ENCODE data around the gene YTHDF1.

YTHDF1 gene

DNA sequence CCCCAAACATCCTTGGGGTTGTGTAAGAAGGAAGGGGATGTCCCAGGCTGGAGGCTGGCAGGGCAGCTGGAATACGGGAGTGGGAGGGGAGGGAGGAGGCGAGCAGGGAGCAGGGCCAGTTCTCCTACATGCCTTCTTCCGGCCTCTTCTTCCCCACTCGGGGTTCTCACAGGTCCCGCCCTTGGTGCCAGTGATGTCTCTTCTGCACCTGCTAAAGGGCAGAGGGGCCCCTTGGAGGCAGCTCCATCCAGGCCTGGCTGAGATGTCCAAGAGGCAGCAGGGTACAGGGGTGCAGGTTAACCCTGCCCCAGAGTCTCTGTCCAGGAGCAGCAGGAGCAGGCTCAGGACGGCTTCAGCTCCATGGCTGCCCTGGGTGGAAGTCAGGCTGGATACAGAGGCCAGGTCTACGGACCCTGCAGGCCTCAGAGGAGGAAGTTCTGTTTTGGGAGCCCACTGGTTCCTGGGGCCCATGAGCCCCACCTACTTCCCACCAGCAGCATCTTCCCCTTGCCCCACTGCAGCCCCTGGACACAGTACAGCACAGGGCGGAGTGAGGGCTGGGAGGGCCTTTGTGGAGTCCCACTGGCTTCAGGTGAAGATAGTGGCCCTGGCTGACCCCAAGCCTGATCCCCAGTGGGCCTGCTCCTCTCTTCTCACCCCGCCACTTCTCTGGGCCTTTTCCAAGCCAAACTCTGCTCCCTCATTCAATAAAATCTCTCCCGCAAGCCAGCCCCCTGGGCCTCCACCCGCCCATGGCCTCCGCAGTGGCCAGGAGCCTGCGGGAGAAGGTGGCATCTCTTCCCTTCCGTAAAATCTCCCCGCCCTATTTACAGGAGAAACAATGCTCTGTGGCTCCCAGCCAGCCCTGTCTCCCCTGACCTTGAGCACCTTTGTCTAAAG, 60.4 kb downstream of the YTHDF1 start:
- TF ChIP-seq, protein P1, sequence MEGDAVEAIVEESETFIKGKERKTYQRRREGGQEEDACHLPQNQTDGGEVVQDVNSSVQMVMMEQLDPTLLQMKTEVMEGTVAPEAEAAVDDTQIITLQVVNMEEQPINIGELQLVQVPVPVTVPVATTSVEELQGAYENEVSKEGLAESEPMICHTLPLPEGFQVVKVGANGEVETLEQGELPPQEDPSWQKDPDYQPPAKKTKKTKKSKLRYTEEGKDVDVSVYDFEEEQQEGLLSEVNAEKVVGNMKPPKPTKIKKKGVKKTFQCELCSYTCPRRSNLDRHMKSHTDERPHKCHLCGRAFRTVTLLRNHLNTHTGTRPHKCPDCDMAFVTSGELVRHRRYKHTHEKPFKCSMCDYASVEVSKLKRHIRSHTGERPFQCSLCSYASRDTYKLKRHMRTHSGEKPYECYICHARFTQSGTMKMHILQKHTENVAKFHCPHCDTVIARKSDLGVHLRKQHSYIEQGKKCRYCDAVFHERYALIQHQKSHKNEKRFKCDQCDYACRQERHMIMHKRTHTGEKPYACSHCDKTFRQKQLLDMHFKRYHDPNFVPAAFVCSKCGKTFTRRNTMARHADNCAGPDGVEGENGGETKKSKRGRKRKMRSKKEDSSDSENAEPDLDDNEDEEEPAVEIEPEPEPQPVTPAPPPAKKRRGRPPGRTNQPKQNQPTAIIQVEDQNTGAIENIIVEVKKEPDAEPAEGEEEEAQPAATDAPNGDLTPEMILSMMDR (IDR thresholded peaks at IDR 0.05; ENCODE audit: borderline replicate concordance, insufficient read depth, low read depth, low read length) = no peak

DNA sequence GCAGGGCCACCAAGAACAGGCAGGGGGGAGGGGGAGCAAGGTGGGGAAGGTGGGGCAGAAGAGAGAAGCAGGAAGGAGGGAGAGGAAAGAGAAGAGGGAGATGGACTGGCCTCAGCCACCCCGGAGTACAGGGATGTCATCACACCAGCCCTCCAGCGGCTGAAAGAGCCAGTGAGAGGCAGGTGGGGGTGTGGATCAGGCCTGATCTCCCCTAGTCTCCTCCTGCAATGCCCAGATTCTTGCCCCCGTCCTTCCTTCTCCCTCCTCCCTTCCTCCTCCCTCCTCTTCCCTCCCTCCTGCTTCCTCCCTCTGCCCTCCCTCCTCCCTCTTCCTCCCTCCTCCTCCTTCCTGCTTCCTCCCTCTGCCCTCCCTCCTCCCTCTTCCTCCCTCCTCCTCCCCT, 61.5 kb downstream of the YTHDF1 start:
- H3K4me3 ChIP-seq (ENCODE audit: low read depth, low read length) = no peak overlapping the region
- TF ChIP-seq, protein P1 (IDR thresholded peaks at IDR 0.05; ENCODE audit: borderline replicate concordance, insufficient read depth, low read depth, low read length) = no peak

More for the DNA sequence above, 60.4 kb downstream of the YTHDF1 start:
- H3K4me3 ChIP-seq (ENCODE audit: low read depth, low read length) = no peak overlapping the region

DNA sequence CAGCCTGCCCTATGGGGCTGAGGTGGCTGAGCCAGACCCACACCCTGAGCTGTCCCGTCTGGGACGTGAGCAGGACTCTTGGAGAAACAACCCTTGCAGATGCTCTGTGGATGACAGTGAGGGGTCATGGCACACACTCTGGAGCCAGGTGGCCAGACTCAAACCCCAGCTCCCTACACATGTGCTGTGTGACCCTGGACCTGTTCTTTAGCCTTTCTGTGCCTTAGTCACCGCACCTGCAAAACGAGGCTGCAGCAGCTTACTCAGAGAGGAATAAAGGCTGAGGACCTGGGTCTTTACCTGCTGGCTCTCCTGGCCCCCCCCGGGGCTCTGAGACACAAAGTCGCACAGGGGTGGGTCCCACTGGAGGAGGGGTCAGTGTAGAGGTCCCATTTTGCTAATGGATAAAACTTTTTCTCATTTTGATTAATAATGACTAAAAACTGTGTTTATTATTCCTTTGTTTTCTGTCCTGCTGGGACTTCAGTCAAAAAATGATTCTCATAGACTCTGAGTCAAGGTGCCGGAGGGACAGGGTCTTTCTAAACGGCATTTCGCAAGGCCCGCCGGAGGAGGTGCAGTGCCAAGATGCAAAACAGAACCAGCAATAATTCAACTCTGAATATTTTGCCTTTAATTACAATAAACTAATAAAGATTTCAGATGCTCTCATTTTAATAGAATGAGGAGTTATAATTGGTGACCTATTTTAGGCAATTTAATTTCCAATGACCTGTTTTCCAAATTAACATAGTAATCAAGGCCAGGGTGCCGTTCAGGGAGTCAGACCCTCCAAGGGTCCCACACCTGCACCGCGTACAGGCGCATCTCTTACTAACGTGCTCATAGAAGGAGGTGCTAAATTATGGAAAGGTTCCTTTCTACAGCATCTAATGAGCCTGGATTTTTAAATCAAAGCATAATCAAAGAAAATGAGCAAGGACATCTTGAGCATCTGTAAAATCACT, 62.4 kb downstream of the YTHDF1 start:
- H3K4me3 ChIP-seq (ENCODE audit: low read depth, low read length) = no peak overlapping the region
- TF ChIP-seq, protein P1 (IDR thresholded peaks at IDR 0.05; ENCODE audit: borderline replicate concordance, insufficient read depth, low read depth, low read length) = no peak

DNA sequence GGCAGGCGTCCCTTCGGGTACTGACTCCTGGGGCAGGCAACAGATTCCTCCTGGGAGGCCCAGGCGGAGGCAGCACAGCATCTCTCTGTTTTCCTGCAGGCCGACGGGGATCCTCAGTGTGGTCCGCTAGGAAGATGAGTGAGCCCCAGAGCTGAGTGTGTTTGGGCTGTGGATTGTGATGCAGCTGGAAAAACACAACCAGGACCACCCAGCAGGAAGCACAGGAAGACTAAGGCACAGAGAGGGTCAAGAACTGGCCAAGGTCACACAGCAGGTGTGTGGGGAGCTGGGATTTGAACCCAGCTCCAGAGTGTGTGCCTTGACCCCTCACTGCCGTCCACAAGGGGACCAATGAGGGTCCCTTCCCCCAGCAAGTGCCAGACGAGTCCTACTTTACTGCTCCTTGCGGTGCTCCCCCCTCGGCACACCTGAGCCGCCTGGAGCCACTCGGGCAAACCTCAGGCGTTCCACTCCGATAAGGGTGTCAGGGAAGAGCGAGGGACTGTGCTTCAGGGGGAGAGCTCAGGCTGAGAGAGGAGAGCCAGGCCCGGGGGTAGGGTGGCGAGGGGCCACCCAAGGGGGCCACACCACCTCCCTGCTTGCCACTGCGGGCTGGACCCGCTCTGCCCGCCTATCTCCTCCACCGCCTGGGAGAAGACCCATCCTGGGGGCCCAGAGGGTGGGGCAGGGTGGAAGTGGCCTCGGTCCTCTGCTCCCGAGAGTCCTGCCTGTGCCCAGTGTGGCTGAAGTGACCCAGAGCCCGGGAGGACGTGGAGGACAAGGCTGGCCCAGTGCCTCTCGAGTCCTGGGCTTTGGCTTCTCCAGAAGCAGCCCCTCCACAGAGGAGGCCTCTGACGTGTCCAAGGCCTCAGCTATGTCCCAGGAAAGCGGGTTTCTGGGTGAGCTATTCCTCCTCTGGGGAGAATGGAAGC, 63.3 kb downstream of the YTHDF1 start:
- H3K4me3 ChIP-seq (ENCODE audit: low read depth, low read length) = no peak overlapping the region
- TF ChIP-seq, protein P1 (IDR thresholded peaks at IDR 0.05; ENCODE audit: borderline replicate concordance, insufficient read depth, low read depth, low read length) = no peak

DNA sequence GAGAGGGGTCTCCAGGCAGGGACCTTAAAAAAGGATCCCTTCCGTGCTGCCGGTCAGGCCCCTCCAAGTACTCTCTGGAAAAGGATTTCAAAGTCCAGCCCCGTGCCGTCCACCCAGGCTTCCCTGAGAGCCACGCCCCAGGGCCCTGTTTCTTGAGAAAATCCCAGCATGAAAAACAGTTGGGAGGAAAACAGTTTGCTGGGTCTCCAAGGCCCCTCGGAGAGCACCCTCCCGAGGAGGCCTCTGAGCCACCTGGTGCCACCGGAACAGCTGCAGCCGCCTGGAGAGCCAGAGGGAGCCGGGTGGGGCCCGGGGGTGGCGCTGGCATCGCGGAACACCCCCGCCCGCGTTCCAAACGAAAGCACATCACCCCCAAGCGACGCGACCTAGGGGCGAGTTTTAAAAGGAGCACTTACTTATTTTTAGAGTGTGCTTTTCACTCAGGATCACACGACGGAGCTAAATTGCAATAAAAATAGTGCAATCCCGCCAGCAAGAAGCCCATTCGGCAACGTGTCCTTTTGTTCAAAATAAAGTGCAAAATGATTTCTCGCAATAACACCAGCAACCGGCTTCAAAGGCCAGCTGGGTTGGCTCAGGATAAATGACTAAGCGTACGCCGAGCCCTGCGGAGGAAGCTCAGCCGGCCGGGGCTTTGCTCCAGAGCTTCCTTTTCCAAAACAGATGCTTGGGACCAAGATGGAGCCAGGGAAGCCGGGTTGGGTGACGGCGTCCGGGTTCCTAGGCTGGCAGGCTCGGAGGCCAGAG, 64.2 kb downstream of the YTHDF1 start:
- H3K4me3 ChIP-seq (ENCODE audit: low read depth, low read length) = no peak overlapping the region
- TF ChIP-seq, protein P1 (IDR thresholded peaks at IDR 0.05; ENCODE audit: borderline replicate concordance, insufficient read depth, low read depth, low read length) = no peak
